ENCODE results near the gene MTHFSD.

Gene MTHFSD

GRCh38 chr16:86511317-86512161 is 43.5 kb downstream of the MTHFSD start:
- DNase-seq: no peak

GRCh38 chr16:86510465-86511261 is 44.4 kb downstream of the MTHFSD start, which contains the start of gene FOXF1:
Gene FOXF1, plus strand, starts transcription at chr16:86510527. Its CDS starts 43 bp downstream, at chr16:86510570.
- DNase-seq: peak in 1 of 2 experiments; percentile 39

- DNase-seq: no peak
Observed at GRCh38 chr16:86509759-86510464, 45.1 kb downstream of the MTHFSD start.

- peak in 1 of 2 experiments; percentile 38 for DNase-seq
Observed at GRCh38 chr16:86508947-86509758, 45.9 kb downstream of the MTHFSD start.

GRCh38 chr16:86508028-86508946 is 46.7 kb downstream of the MTHFSD start:
- DNase-seq: no peak

- no peak for DNase-seq
Observed at GRCh38 chr16:86507173-86508027, 47.6 kb downstream of the MTHFSD start.

GRCh38 chr16:86505899-86506864 is 48.9 kb downstream of the MTHFSD start:
- DNase-seq: no peak

- DNase-seq: no peak
Observed at GRCh38 chr16:86505185-86505898, 49.7 kb downstream of the MTHFSD start.

- DNase-seq: no peak
Observed at GRCh38 chr16:86504315-86505184, 50.5 kb downstream of the MTHFSD start.

GRCh38 chr16:86503830-86504229 is 51.2 kb downstream of the MTHFSD start:
- DNase-seq: no peak

GRCh38 chr16:86502856-86503748 is 51.9 kb downstream of the MTHFSD start:
- no peak for DNase-seq

- DNase-seq: no peak
Observed at GRCh38 chr16:86501989-86502855, 52.8 kb downstream of the MTHFSD start.

GRCh38 chr16:86500708-86501510 is 54.1 kb downstream of the MTHFSD start:
- DNase-seq: no peak

All from activated CD4-positive, alpha-beta T cell treated with anti-CD3 and anti-CD28 coated beads, Interleukin-2, amount 50 U/mL, for 48 hours (primary cell).